GM12872 (cell line): Measurements from ENCODE around the gene TUBGCP3.

ENCODE experiments used
- CTCF ChIP-seq: IDR thresholded peaks from 3 replicates; pipeline ENCODE4 v1.5.1; 2011; ENCODE audit warnings: low read depth, mild to moderate bottlenecking, low read length, moderate library complexity; ENCODE audit not compliant: insufficient read depth

The TUBGCP3 gene

GRCh38 chr13:112474869-112475268 is 113.1 kb downstream of the TUBGCP3 start:
- TF ChIP-seq CTCF = no peak

GRCh38 chr13:112473818-112474217 is 114.1 kb downstream of the TUBGCP3 start:
- TF ChIP-seq CTCF = no peak

- no peak for TF ChIP-seq CTCF
Observed at GRCh38 chr13:112469071-112469745, 118.7 kb downstream of the TUBGCP3 start.

- TF ChIP-seq CTCF = no peak
Observed at GRCh38 chr13:112468069-112468468, 119.9 kb downstream of the TUBGCP3 start.

- TF ChIP-seq CTCF = no peak
Observed at GRCh38 chr13:112467236-112467635, 120.7 kb downstream of the TUBGCP3 start.

GRCh38 chr13:112466132-112467058 is 121.6 kb downstream of the TUBGCP3 start:
- no peak for TF ChIP-seq CTCF

GRCh38 chr13:112465251-112466131 is 122.5 kb downstream of the TUBGCP3 start:
- no peak for TF ChIP-seq CTCF
